ENCODE results near the gene CLPSL1.

DNA sequence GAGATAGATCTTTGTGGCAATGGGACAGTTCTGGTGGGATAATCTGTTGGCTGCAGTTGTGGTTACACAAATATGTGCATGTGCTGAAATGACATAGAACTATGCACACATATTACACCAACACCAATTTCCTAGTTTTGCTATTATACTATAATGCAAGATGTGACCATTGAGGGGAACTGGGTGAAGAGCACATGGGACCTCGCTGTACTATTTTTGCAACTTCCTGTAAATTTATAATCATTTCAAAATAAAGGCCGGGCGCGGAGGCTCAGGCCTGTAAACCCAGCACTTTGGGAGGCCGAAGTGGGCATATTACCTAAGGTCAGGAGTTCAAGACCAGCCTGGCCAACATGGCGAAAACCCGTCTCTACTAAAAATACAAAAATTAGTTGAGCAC lies 35.3 kb upstream of the CLPSL1 start:
- TF ChIP-seq, protein P1, sequence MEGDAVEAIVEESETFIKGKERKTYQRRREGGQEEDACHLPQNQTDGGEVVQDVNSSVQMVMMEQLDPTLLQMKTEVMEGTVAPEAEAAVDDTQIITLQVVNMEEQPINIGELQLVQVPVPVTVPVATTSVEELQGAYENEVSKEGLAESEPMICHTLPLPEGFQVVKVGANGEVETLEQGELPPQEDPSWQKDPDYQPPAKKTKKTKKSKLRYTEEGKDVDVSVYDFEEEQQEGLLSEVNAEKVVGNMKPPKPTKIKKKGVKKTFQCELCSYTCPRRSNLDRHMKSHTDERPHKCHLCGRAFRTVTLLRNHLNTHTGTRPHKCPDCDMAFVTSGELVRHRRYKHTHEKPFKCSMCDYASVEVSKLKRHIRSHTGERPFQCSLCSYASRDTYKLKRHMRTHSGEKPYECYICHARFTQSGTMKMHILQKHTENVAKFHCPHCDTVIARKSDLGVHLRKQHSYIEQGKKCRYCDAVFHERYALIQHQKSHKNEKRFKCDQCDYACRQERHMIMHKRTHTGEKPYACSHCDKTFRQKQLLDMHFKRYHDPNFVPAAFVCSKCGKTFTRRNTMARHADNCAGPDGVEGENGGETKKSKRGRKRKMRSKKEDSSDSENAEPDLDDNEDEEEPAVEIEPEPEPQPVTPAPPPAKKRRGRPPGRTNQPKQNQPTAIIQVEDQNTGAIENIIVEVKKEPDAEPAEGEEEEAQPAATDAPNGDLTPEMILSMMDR (IDR thresholded peaks at IDR 0.05), result no peak
- TF ChIP-seq EZH2 (IDR thresholded peaks at IDR 0.05; ENCODE audit: borderline replicate concordance, insufficient read depth, low read depth, low read length, poor library complexity, severe bottlenecking), result no peak
